Measurements from ENCODE around the gene FBXO9.

Gene FBXO9

DNA sequence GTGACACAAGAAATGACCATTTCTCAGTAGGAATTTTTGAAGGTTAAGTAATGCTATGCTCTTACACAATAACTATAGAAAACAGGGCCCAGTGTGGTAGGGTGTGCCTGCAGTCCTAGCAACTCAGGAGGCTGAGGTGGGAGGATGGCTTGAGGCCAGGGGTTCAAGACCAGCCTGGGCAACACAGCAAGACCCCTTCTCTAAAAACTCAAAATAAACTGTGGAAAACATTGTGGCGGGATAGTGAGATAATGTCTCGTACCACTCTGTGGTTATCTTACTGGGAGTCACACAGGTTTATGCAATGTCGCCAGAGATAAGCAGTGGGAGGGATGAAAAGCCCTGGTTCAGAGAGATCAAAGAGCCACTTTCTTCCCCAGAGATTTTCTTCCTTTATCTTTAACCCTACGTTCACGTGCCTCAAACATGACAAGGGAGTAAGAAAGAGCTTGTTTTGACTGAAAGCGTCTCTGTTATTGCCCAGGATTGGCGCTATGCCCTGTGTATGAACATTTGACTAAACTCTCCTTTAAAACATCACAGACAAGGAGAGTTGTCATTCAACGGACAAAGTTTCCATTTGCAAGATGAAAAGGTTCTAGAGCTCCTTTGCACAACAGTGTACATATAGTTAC is 69.5 kb downstream of the FBXO9 start:
- TF ChIP-seq CTCF (IDR thresholded peaks at IDR 0.05; ENCODE audit: low read depth, low read length), result no peak
- no peak for DNase-seq (ENCODE audit: low read depth, low spot score)
- no peak overlapping the region for H3K4me3 ChIP-seq (ENCODE audit: low read depth, low read length)
- in situ Hi-C loops (cut with HindIII; ENCODE audit: low sequenced_read_pairs), result no loop called here

GRCh38 chr6:53136000-53136609 is 70.9 kb downstream of the FBXO9 start:
- in situ Hi-C loops (cut with HindIII; ENCODE audit: low sequenced_read_pairs), result no loop called here
- no peak overlapping the region for H3K4me3 ChIP-seq (ENCODE audit: low read depth, low read length)
- no peak for DNase-seq (ENCODE audit: low read depth, low spot score)
- no peak for TF ChIP-seq CTCF (IDR thresholded peaks at IDR 0.05; ENCODE audit: low read depth, low read length)

GRCh38 chr6:53139841-53140413 is 74.7 kb downstream of the FBXO9 start:
- TF ChIP-seq CTCF (IDR thresholded peaks at IDR 0.05; ENCODE audit: low read depth, low read length), result no peak
- H3K4me3 ChIP-seq (ENCODE audit: low read depth, low read length), result no peak overlapping the region
- no peak for DNase-seq (ENCODE audit: low read depth, low spot score)
- in situ Hi-C loops (cut with HindIII; ENCODE audit: low sequenced_read_pairs), result no loop called here

DNA sequence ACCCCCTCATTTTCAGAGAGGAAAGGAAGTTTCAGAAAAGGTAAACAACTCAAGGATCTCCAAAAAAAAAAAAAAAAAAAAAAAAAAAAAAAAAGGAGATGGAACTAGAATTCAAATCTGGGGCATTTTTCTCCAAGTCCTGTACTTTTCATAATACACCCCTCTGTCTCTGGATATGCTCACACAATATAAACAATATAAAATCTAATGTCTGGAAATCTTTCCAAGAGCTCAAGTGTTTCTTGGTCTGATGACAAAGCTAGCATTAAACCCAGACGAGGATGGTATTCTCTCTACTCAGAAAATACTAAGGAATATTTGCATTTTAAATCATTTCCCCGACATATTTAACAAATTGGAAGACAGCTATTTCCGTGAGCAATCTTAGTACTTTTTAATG is 77.6 kb downstream of the FBXO9 start:
- DNase-seq (ENCODE audit: low read depth, low spot score), result no peak
- in situ Hi-C loops (cut with HindIII; ENCODE audit: low sequenced_read_pairs), result no loop called here
- TF ChIP-seq CTCF (IDR thresholded peaks at IDR 0.05; ENCODE audit: low read depth, low read length), result no peak

GRCh38 chr6:53143710-53144109 is 78.5 kb downstream of the FBXO9 start:
- no peak overlapping the region for H3K4me3 ChIP-seq (ENCODE audit: low read depth, low read length)
- no peak for TF ChIP-seq CTCF (IDR thresholded peaks at IDR 0.05; ENCODE audit: low read depth, low read length)
- DNase-seq (ENCODE audit: low read depth, low spot score), result no peak
- in situ Hi-C loops (cut with HindIII; ENCODE audit: low sequenced_read_pairs), result no loop called here

More for the DNA sequence above, 77.6 kb downstream of the FBXO9 start:
- no peak overlapping the region for H3K4me3 ChIP-seq (ENCODE audit: low read depth, low read length)

GRCh38 chr6:53144802-53145201 is 79.6 kb downstream of the FBXO9 start:
- DNase-seq (ENCODE audit: low read depth, low spot score), result no peak
- in situ Hi-C loops (cut with HindIII; ENCODE audit: low sequenced_read_pairs), result no loop called here
- H3K4me3 ChIP-seq (ENCODE audit: low read depth, low read length), result no peak overlapping the region
- TF ChIP-seq CTCF (IDR thresholded peaks at IDR 0.05; ENCODE audit: low read depth, low read length), result no peak

Measured in astrocyte of the spinal cord (primary cell).